Thymus (tissue), 11 donors: Measurements from ENCODE around the gene LTBP2. TPM values are rescaled to one million over a fixed set of nuclear protein-coding genes. Genes with fewer than 3 reads are reported as not detected.

Source experiments
- DNase-seq, 9 donors: peaks; one replicate each; pipeline ENCODE4 v3.0.0-alpha.2; 2013; ENCODE audit warnings: low spot score in 9 of 9, low read depth in 6 of 9, missing footprints in 1 of 9
- H3K27ac ChIP-seq, 2 donors: one replicate each; pipeline ENCODE4 v1.5.1; 2013; ENCODE audit warnings: control low read depth in 1 of 2, low read depth in 1 of 2, low read length in 1 of 2, mild to moderate bottlenecking in 1 of 2, moderate library complexity in 1 of 2
- H3K27me3 ChIP-seq, 2 donors: one replicate each; pipeline ENCODE4 v1.5.1; 2013; ENCODE audit warnings: low read length in 1 of 2; ENCODE audit not compliant: control insufficient read depth in 2 of 2, insufficient read depth in 1 of 2
- H3K36me3 ChIP-seq, 2 donors: one replicate each; pipeline ENCODE4 v1.5.1; 2013; ENCODE audit warnings: low read length in 1 of 2, mild to moderate bottlenecking in 1 of 2, moderate library complexity in 1 of 2; ENCODE audit not compliant: control insufficient read depth in 2 of 2, insufficient read depth in 2 of 2
- H3K4me1 ChIP-seq, 2 donors: one replicate each; pipeline ENCODE4 v1.5.1; 2013; ENCODE audit warnings: low read length in 2 of 2; ENCODE audit not compliant: control insufficient read depth in 2 of 2, insufficient read depth in 2 of 2
- H3K4me3 ChIP-seq, 2 donors: one replicate each; pipeline ENCODE4 v1.5.1; 2013; ENCODE audit warnings: low read length in 2 of 2, control low read depth in 1 of 2, mild to moderate bottlenecking in 1 of 2
- H3K9me3 ChIP-seq, 2 donors: one replicate each; pipeline ENCODE4 v1.5.1; 2013; ENCODE audit warnings: low read length in 1 of 2, mild to moderate bottlenecking in 1 of 2; ENCODE audit not compliant: control insufficient read depth in 2 of 2, insufficient read depth in 1 of 2
- WGBS: extraction: QIAGEN DNeasy Blood & Tissue Kit; methylation state at CpG from one replicate; pipeline ENCODE4 v1.1.7; 2013; 5-methylcytosine and 5-hydroxymethylcytosine counted together
- polyA plus RNA-seq: library from polyadenylated mRNA; stranded (reverse); fragments of 200-250 nt; gene quantifications from one replicate; pipeline ENCODE4 v1.2.3, GENCODE V29; 2013
- total RNA-seq: library from RNA; stranded (reverse); fragments of 120-200 nt; gene quantifications from one replicate; pipeline ENCODE4 v1.2.4, GENCODE V29; 2013
- donor health status: healthy.

LTBP2 gene
- total and polyA plus RNA-seq, 2 donors = 2.6 to 2.9 TPM

DNA sequence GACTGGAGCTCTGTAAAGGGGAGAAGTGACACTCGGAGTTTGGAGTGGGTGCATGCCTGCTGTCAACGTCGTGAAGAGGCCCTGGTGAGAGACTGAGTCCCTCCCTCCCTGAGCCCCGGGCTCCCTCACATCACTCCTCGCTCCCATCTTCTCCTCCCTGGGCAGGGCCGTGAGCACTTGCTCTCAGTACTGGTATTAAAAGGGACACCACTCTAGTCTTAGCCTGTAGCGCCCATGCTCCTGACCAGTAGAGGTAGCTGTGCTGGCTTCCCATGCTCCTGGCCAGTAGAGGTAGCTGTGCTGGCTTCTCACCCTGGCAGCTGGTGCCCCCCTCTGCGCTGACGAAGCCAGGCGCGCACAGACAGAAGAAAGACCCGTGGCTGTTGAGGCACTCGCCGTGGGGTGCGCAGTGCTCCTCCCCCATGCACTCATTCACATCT is 103.7 kb downstream of the LTBP2 start:
- WGBS = 66% methylated on average over 15 of the region's 15 CpGs
- peak in 1 of 9 donors; percentile 14 for DNase-seq
- Histone ChIP-seq H3K9me3 (no peaks in the 10 kb centered on the region), H3K4me3 (no peak overlapping the region), H3K27me3 (peaks cover 0 to 2% of the 10 kb centered on the region in 2 donors), H3K36me3 (no peaks in the 10 kb centered on the region), H3K27ac (no peak overlapping the region), H3K4me1 (peaks cover 0 to 11% of the 10 kb centered on the region in 2 donors)

DNA sequence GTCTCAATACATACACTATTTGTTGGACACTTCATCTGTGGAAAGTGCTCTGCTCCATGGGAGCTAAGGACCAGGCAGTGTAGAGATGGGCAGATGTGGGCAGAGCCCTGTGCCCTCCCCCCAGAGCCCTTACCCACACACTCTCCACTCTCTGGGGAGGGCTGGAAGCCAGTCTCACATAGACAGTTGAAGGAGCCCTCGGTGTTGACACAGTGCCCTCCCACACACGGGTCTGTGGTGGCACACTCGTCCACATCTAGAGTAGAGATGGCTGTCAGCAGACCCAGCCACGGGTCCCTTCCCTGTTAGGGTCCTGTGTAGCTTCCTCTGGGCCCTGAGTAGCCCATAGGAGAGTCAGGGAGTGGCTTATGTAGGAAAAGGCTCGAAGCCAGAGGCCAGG is 104.2 kb downstream of the LTBP2 start:
- H3K27ac ChIP-seq = no peak overlapping the region
- H3K4me1 ChIP-seq = peaks cover 0 to 11% of the 10 kb centered on the region in 2 donors
- no peak for DNase-seq
- H3K27me3 ChIP-seq = peaks cover 0 to 2% of the 10 kb centered on the region in 2 donors
- H3K4me3 ChIP-seq = no peak overlapping the region
- 70% methylated on average over 5 of the region's 5 CpGs for WGBS
- no peaks in the 10 kb centered on the region for H3K36me3 ChIP-seq
- H3K9me3 ChIP-seq = no peaks in the 10 kb centered on the region

DNA sequence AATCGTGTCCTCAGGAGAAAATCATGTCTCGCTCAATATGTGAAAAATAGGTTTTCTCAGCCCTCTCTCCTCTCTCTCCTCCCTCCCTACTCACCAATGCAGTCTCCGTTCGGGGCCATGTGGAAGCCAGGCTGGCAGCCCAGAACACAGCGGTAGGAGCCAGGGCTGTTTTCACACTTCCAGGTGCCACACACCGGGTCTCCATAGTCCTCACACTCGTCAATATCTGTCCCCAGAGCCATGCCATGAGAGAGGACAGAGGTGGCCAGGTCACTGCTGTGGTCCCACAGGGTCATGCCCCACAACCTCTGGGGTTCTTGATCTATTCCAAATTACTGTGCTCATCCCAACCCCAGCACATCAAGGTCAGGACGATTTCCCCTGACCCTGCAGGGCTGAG is 105.0 kb downstream of the LTBP2 start:
- peaks cover 0 to 2% of the 10 kb centered on the region in 2 donors for H3K27me3 ChIP-seq
- 96% methylated on average over 8 of the region's 8 CpGs for WGBS
- peaks cover 0 to 11% of the 10 kb centered on the region in 2 donors for H3K4me1 ChIP-seq
- H3K9me3 ChIP-seq = no peaks in the 10 kb centered on the region
- H3K4me3 ChIP-seq = no peak overlapping the region
- H3K27ac ChIP-seq = no peak overlapping the region
- DNase-seq = no peak
- no peaks in the 10 kb centered on the region for H3K36me3 ChIP-seq

DNA sequence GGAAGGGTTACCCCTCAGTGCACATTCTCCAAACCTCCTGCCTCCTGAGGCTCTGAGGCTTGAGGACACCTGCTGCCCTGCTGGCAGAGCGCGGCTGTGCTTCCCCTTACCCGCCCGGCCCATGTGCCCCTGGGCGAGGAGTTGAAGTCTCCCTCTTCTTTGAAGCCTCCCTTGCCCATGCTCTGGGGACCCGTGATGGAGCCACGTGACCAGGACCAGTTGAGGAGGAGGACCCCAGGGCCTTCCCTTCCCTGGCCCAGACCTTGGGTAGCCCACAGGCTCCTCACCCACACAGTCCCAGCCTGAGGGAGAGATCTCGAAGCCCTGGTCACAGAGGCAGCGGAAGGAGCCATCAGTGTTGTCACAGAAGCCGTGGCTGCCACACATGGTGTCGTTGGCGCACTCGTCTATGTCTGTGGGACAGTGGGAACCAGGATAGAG is 105.6 kb downstream of the LTBP2 start:
- peaks cover 0 to 2% of the 10 kb centered on the region in 2 donors for H3K27me3 ChIP-seq
- WGBS = 59% methylated on average over 13 of the region's 13 CpGs
- no peaks in the 10 kb centered on the region for H3K36me3 ChIP-seq
- peak in 1 of 9 donors; percentile 18 for DNase-seq
- H3K9me3 ChIP-seq = no peaks in the 10 kb centered on the region
- H3K27ac ChIP-seq = no peak overlapping the region
- peaks cover 0 to 11% of the 10 kb centered on the region in 2 donors for H3K4me1 ChIP-seq
- no peak overlapping the region for H3K4me3 ChIP-seq

DNA sequence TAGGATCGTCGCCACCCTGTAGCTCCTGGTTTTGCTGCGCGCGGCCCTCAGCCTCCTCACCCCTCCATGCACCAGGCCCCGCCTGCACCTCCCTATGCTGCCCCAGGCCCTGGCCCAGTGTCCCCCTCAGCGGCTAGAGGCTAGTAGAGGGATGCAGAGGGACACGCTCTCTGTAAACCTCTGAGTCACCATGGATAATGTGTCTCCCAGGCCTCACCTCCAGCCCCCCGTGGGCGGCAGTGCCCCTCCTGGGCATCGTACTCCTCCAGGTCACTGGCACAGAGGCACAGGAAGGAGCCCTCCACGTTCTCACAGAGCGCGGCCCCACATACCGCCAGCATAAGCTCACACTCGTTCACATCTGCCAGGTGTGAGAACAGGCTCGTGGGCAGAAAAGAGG is 106.2 kb downstream of the LTBP2 start:
- 55% methylated on average over 17 of the region's 17 CpGs for WGBS
- DNase-seq = peak in 1 of 9 donors; percentile 35
- peaks cover 0 to 2% of the 10 kb centered on the region in 2 donors for H3K27me3 ChIP-seq
- H3K4me3 ChIP-seq = no peak overlapping the region
- no peak overlapping the region for H3K27ac ChIP-seq
- H3K36me3 ChIP-seq = no peaks in the 10 kb centered on the region
- no peaks in the 10 kb centered on the region for H3K9me3 ChIP-seq
- peaks cover 0 to 11% of the 10 kb centered on the region in 2 donors for H3K4me1 ChIP-seq

DNA sequence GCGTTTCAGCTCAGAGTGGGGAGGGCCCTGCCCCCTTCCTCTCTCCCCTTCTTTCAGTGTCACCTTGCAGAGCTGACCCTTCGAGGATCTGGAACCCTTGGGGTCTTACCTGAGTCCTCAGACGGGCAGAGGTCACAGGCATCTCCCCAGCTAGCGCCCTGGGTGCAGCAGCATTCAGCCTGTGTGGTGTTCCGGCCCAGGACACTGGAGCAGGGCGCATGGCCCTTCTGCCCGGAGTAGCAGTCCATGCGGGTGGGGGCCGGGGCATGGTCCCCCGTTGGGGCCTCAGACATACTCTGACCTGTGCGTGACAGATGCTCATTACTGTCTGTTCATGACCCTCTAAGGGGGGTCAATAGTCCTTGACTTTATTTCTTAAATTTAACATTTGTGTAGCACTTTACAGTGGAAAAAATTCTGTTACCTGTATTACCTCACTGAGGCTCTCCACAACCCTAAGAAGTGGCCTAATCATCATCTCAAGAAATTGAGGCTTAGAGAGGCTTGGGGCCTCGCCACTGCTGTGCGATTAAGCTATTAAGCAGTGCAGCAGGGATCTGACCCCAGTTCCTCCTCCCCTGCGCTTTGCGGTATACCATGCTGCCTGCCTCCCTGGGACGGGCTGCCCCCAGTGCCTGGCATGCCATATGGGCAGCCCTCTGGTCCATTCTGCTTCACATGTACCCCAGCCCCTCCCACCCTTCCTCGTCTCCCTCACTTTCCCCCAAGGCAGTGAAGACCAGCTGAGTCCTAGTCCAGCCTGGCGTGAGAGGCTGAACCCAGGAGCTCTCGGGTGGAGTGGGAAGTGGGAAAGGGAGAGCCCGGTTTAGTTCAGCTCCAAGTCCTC is 106.9 kb downstream of the LTBP2 start:
- WGBS = 98% methylated on average over 20 of the region's 20 CpGs
- H3K27me3 ChIP-seq = peaks cover 0 to 2% of the 10 kb centered on the region in 2 donors
- H3K9me3 ChIP-seq = no peaks in the 10 kb centered on the region
- no peaks in the 10 kb centered on the region for H3K36me3 ChIP-seq
- H3K4me1 ChIP-seq = peaks cover 0 to 11% of the 10 kb centered on the region in 2 donors
- H3K27ac ChIP-seq = no peak overlapping the region
- H3K4me3 ChIP-seq = no peak overlapping the region
- no peak for DNase-seq

DNA sequence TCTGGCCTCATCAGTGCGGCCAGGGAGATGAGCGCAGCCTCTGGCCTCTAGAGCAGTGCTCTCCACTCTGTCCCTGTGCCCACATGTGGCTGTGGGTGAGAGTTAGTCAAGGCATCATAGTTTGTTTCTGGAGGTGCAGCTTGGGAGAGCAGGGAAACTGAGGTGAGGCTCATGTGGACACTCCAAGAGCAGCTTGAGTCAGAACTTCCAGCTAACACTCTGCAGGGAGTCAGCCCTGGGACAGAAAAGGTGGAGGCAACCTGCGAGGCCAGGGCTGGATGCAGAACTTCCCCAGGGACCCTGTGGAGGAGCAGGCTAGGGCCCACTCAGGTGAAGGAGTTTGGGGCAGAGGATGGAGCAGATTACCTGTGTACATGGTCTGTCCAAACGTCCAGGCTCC is 107.6 kb downstream of the LTBP2 start:
- Histone ChIP-seq H3K9me3 (no peaks in the 10 kb centered on the region), H3K27ac (no peak overlapping the region), H3K36me3 (no peaks in the 10 kb centered on the region), H3K27me3 (peaks cover 0 to 2% of the 10 kb centered on the region in 2 donors), H3K4me1 (peaks cover 0 to 11% of the 10 kb centered on the region in 2 donors), H3K4me3 (no peak overlapping the region)
- DNase-seq = no peak
- WGBS = 98% methylated on average over 4 of the region's 4 CpGs

DNA sequence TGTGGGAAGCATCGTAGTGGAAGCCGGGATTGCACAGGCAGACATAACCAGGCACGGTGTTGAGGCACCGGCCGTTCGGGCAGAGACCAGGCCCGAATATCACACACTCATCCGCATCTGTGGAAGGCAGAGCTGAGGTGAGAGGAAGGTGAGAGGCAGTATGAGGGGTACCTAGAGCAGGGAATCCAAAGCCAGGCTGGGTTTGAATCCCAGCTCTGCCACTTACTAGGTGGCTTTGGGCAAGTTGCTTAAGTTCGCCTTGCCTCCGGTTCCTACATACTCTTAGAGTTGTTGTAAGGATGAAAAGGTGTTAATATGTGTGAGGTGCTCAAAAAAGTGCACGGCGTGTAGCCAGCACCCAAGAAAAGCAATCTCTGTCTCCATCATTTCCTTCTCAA is 108.1 kb downstream of the LTBP2 start:
- Histone ChIP-seq H3K27ac (no peak overlapping the region), H3K27me3 (peaks cover 0 to 2% of the 10 kb centered on the region in 2 donors), H3K9me3 (no peaks in the 10 kb centered on the region), H3K4me1 (peaks cover 0 to 11% of the 10 kb centered on the region in 2 donors), H3K36me3 (no peaks in the 10 kb centered on the region), H3K4me3 (no peak overlapping the region)
- no peak for DNase-seq
- WGBS = 98% methylated on average over 12 of the region's 12 CpGs

DNA sequence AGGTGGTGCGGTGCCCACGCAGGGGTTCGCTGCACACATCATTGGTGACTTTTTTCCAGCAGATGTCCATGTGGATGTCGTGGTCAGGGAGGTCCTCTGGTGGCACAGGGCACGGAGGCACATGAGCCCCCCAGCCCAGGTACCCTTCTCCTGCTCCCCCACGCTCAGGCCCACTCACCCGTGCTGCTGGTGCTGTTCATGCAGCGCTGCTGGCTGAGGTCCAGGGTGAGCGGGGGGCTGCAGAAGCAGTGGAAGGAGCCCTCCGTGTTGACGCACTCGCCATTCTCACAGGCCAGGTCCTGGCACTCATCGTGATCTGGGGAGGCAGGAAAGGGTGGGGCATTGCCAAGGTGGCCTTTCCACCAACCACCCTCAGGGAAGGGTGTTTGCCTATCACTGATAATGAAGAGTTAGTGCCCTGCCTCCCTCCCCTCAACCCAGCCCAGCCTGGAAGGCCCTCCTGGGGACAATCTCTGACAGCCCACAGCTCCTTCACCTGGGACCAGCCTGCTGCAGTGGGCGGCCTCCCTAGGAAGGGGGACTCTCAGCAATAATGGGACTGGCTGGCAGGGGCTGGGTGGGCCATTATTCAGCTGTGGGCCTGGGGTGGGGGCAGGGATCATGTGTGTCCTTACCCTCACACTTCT is 108.6 kb downstream of the LTBP2 start:
- peaks cover 0 to 11% of the 10 kb centered on the region in 2 donors for H3K4me1 ChIP-seq
- no peak overlapping the region for H3K4me3 ChIP-seq
- no peaks in the 10 kb centered on the region for H3K36me3 ChIP-seq
- no peak for DNase-seq
- H3K27me3 ChIP-seq = no peaks in the 10 kb centered on the region
- H3K27ac ChIP-seq = no peak overlapping the region
- WGBS = 94% methylated on average over 14 of the region's 14 CpGs
- no peaks in the 10 kb centered on the region for H3K9me3 ChIP-seq
